Mucosa of stomach (tissue), 1 donor: ENCODE measurements around the gene OR6J1.
"Not testable (repeated sequence)": the region's sequence is repeated elsewhere in the genome, so short reads cannot be mapped to it uniquely, and the experiment has no call there.

ENCODE experiments used
- H3K27me3 ChIP-seq: one replicate; pipeline ENCODE4 v1.7.0; 2013; ENCODE audit warnings: mild to moderate bottlenecking, low read length; ENCODE audit not compliant: control insufficient read depth, insufficient read depth
- H3K36me3 ChIP-seq: one replicate; pipeline ENCODE4 v1.7.0; 2013; ENCODE audit warnings: low read length; ENCODE audit not compliant: control insufficient read depth, insufficient read depth
- H3K4me1 ChIP-seq: one replicate; pipeline ENCODE4 v1.7.0; 2013; ENCODE audit warnings: mild to moderate bottlenecking, low read length; ENCODE audit not compliant: control insufficient read depth, insufficient read depth
- H3K4me3 ChIP-seq: one replicate; pipeline ENCODE4 v1.7.0; 2013; ENCODE audit warnings: low read length
- H3K9ac ChIP-seq: one replicate; pipeline ENCODE4 v1.7.0; 2013; ENCODE audit warnings: mild to moderate bottlenecking, low read length, moderate library complexity
- H3K9me3 ChIP-seq: one replicate; pipeline ENCODE4 v1.7.0; 2013; ENCODE audit warnings: mild to moderate bottlenecking, low read length, moderate library complexity; ENCODE audit not compliant: control insufficient read depth
- donor health status: Pancreatic carcinoma.

OR6J1 gene

GRCh38 chr14:22623047-22623446, 21.1 kb downstream of the OR6J1 start:
- H3K9me3 ChIP-seq = no peaks in the 10 kb centered on the region
- no peak overlapping the region for H3K4me3 ChIP-seq
- H3K36me3 ChIP-seq = no peaks in the 10 kb centered on the region
- no peak overlapping the region for H3K9ac ChIP-seq
- no peaks in the 10 kb centered on the region for H3K27me3 ChIP-seq
- no peaks in the 10 kb centered on the region for H3K4me1 ChIP-seq

- Histone ChIP-seq H3K36me3 (no peaks in the 10 kb centered on the region), H3K9me3 (no peaks in the 10 kb centered on the region), H3K4me3 (no peak overlapping the region), H3K4me1 (no peaks in the 10 kb centered on the region), H3K9ac (no peak overlapping the region), H3K27me3 (no peaks in the 10 kb centered on the region)
Measured at GRCh38 chr14:22622255-22622654, 21.9 kb downstream of the OR6J1 start.

GRCh38 chr14:22615765-22616164, 28.4 kb downstream of the OR6J1 start:
- not testable (repeated sequence) for H3K4me3 ChIP-seq, H3K27me3 ChIP-seq, H3K36me3 ChIP-seq, H3K9me3 ChIP-seq, H3K4me1 ChIP-seq, H3K9ac ChIP-seq

- no peaks in the 10 kb centered on the region for H3K27me3 ChIP-seq
- no peak overlapping the region for H3K9ac ChIP-seq
- no peak overlapping the region for H3K4me3 ChIP-seq
- H3K9me3 ChIP-seq = no peaks in the 10 kb centered on the region
- H3K36me3 ChIP-seq = no peaks in the 10 kb centered on the region
- H3K4me1 ChIP-seq = no peaks in the 10 kb centered on the region
Measured at GRCh38 chr14:22614240-22614799, 29.8 kb downstream of the OR6J1 start.

- H3K36me3 ChIP-seq = no peaks in the 10 kb centered on the region
Measured at GRCh38 chr14:22613736-22614239, 30.4 kb downstream of the OR6J1 start.

GRCh38 chr14:22613106-22613695, 31.0 kb downstream of the OR6J1 start:
- H3K9ac ChIP-seq = no peak overlapping the region
- H3K9me3 ChIP-seq = no peaks in the 10 kb centered on the region
- H3K4me3 ChIP-seq = no peak overlapping the region
- H3K4me1 ChIP-seq = no peaks in the 10 kb centered on the region
- H3K27me3 ChIP-seq = no peaks in the 10 kb centered on the region
- no peaks in the 10 kb centered on the region for H3K36me3 ChIP-seq

More at GRCh38 chr14:22613736-22614239, 30.4 kb downstream of the OR6J1 start:
- no peaks in the 10 kb centered on the region for H3K9me3 ChIP-seq
- H3K27me3 ChIP-seq = no peaks in the 10 kb centered on the region
- H3K4me3 ChIP-seq = no peak overlapping the region
- H3K9ac ChIP-seq = no peak overlapping the region
- no peaks in the 10 kb centered on the region for H3K4me1 ChIP-seq

- H3K9ac ChIP-seq = no peak overlapping the region
- no peaks in the 10 kb centered on the region for H3K36me3 ChIP-seq
- no peak overlapping the region for H3K4me3 ChIP-seq
- no peaks in the 10 kb centered on the region for H3K27me3 ChIP-seq
- H3K9me3 ChIP-seq = no peaks in the 10 kb centered on the region
- H3K4me1 ChIP-seq = no peaks in the 10 kb centered on the region
Measured at GRCh38 chr14:22610931-22611330, 33.2 kb downstream of the OR6J1 start.

- no peak overlapping the region for H3K4me3 ChIP-seq
- H3K36me3 ChIP-seq = peaks cover 5% of the 10 kb centered on the region
- H3K27me3 ChIP-seq = no peaks in the 10 kb centered on the region
- H3K9me3 ChIP-seq = no peaks in the 10 kb centered on the region
- H3K9ac ChIP-seq = no peak overlapping the region
- H3K4me1 ChIP-seq = no peaks in the 10 kb centered on the region
Measured at GRCh38 chr14:22607291-22607690, 36.9 kb downstream of the OR6J1 start.

GRCh38 chr14:22606380-22606779, 37.8 kb downstream of the OR6J1 start:
- Histone ChIP-seq H3K36me3 (peaks cover 5% of the 10 kb centered on the region), H3K9ac (no peak overlapping the region)

GRCh38 chr14:22602862-22603261, 41.3 kb downstream of the OR6J1 start:
- Histone ChIP-seq H3K36me3 (peaks cover 5% of the 10 kb centered on the region), H3K4me3 (no peak overlapping the region), H3K9me3 (no peaks in the 10 kb centered on the region), H3K9ac (no peak overlapping the region), H3K27me3 (no peaks in the 10 kb centered on the region), H3K4me1 (peaks cover 9% of the 10 kb centered on the region)

More at GRCh38 chr14:22606380-22606779, 37.8 kb downstream of the OR6J1 start:
- H3K27me3 ChIP-seq = no peaks in the 10 kb centered on the region
- H3K9me3 ChIP-seq = no peaks in the 10 kb centered on the region
- H3K4me3 ChIP-seq = no peak overlapping the region
- H3K4me1 ChIP-seq = no peaks in the 10 kb centered on the region

- H3K9ac ChIP-seq = no peak overlapping the region
- H3K4me3 ChIP-seq = no peak overlapping the region
- peaks cover 15% of the 10 kb centered on the region for H3K4me1 ChIP-seq
- no peaks in the 10 kb centered on the region for H3K27me3 ChIP-seq
- no peaks in the 10 kb centered on the region for H3K9me3 ChIP-seq
- peaks cover 5% of the 10 kb centered on the region for H3K36me3 ChIP-seq
Measured at GRCh38 chr14:22601996-22602395, 42.2 kb downstream of the OR6J1 start.

- no peak overlapping the region for H3K4me3 ChIP-seq
- no peak overlapping the region for H3K9ac ChIP-seq
- H3K36me3 ChIP-seq = peaks cover 5% of the 10 kb centered on the region
- no peaks in the 10 kb centered on the region for H3K27me3 ChIP-seq
- no peaks in the 10 kb centered on the region for H3K9me3 ChIP-seq
- peaks cover 15% of the 10 kb centered on the region for H3K4me1 ChIP-seq
Measured at GRCh38 chr14:22601456-22601855, 42.7 kb downstream of the OR6J1 start.
